Measurements from ENCODE around the gene STRADA.
A peak's percentile ranks its signal among the peaks of the same experiment; 100 is the strongest.
"Not testable (repeated sequence)": the region's sequence is repeated elsewhere in the genome, so short reads cannot be mapped to it uniquely, and the experiment has no call there.

The STRADA gene

DNA sequence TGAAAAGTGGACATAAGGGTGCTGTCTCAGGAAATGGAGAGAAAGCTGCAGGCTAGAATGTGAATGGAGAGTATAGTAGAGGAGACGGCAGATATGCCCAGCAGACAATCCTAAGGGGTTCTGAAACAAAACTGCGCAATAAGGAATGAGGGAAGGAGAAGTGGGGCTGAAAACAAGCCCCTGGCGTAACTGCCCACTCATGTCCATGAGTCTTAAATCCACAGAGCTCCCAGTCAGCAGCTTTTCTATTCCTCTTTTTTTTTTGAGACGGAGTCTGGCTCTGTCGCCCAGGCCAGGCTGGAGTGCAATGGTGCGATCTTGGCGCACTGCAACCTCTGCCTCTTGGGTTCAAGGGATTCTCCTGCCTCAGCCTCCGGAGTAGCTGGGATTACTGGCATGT is 5.9 kb downstream of the STRADA start:
- TF ChIP-seq CTCF (IDR thresholded peaks at IDR 0.05; ENCODE audit: low read depth, low read length) = no peak
- no peak for DNase-seq (ENCODE audit: low read depth in 2 of 2)

DNA sequence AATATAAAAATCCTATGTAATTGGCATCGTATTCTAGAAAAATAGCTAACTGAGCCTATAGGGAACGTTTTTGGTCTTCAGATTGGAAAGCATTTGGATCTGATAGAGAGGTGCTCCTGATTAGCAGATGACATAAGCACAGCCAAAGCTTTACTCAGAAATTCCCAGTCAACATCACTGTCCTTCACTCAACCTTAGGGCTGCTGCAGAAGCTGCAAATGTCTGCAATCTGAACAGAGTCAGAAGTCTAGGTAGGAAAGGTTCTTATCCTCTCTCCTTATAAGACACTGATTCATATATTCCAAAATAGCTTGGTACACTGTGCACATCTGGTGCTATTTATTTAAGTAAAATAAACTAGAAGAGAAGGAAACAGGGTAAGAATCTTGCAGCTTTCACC is 19.2 kb downstream of the STRADA start:
- no peak overlapping the region for H3K4me3 ChIP-seq (replicated peaks in 1 of 2; ENCODE audit: low read depth in 2 of 2, low read length in 2 of 2)
- DNase-seq (ENCODE audit: low read depth in 2 of 2) = no peak
- TF ChIP-seq CTCF (IDR thresholded peaks at IDR 0.05; ENCODE audit: low read depth, low read length) = no peak

More for the DNA sequence above, 5.9 kb downstream of the STRADA start:
- no peak overlapping the region for H3K4me3 ChIP-seq (replicated peaks in 1 of 2; ENCODE audit: low read depth in 2 of 2, low read length in 2 of 2)

- not testable (repeated sequence) for H3K4me3 ChIP-seq (replicated peaks in 1 of 2; ENCODE audit: low read depth in 2 of 2, low read length in 2 of 2); DNase-seq (ENCODE audit: low read depth in 2 of 2)
Measured at GRCh38 chr17:63720194-63720593, 21.4 kb downstream of the STRADA start.

- TF ChIP-seq CTCF (IDR thresholded peaks at IDR 0.05; ENCODE audit: low read depth, low read length) = no peak
- DNase-seq (ENCODE audit: low read depth in 2 of 2) = peak in 1 of 2 donors; percentile 31
- H3K4me3 ChIP-seq (replicated peaks in 1 of 2; ENCODE audit: low read depth in 2 of 2, low read length in 2 of 2) = no peak overlapping the region
Measured at GRCh38 chr17:63718988-63719387, 22.6 kb downstream of the STRADA start.

DNA sequence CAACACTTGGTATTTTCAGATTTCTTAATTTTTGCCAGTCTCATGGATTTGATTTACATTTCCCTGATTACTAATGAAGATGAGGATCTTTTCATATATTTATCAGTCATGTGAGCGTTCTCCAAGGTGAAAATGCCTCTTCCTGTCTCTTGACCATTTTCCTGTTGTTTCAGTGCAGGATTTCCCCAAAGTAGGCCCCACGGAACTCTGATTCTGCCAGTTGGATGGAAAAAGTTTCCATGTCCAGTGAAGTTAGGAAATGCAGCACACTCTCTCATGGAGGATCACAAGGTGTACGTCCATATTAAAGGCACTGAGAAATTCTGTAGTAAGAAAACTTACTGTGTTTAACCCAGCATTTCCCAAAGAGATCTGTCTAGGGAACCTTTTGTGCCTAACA is 25.2 kb downstream of the STRADA start:
- DNase-seq (ENCODE audit: low read depth in 2 of 2) = no peak
- no peak overlapping the region for H3K4me3 ChIP-seq (replicated peaks in 1 of 2; ENCODE audit: low read depth in 2 of 2, low read length in 2 of 2)
- TF ChIP-seq CTCF (IDR thresholded peaks at IDR 0.05; ENCODE audit: low read depth, low read length) = no peak

GRCh38 chr17:63714550-63715277 is 26.9 kb downstream of the STRADA start:
- no peak overlapping the region for H3K4me3 ChIP-seq (replicated peaks in 1 of 2; ENCODE audit: low read depth in 2 of 2, low read length in 2 of 2)
- no peak for TF ChIP-seq CTCF (IDR thresholded peaks at IDR 0.05; ENCODE audit: low read depth, low read length)

GRCh38 chr17:63709110-63709509 is 32.5 kb downstream of the STRADA start:
- no peak overlapping the region for H3K4me3 ChIP-seq (replicated peaks in 1 of 2; ENCODE audit: low read depth in 2 of 2, low read length in 2 of 2)
- DNase-seq (ENCODE audit: low read depth in 2 of 2) = no peak
- TF ChIP-seq CTCF (IDR thresholded peaks at IDR 0.05; ENCODE audit: low read depth, low read length) = no peak

More at GRCh38 chr17:63714550-63715277, 26.9 kb downstream of the STRADA start:
- DNase-seq (ENCODE audit: low read depth in 2 of 2) = peak; percentile 40 to 62

Data from cardiac fibroblast (primary cell).